ENCODE results near the gene CFB.
"Not testable (repeated sequence)": the region's sequence is repeated elsewhere in the genome, so short reads cannot be mapped to it uniquely, and the experiment has no call there.

CFB gene

DNA sequence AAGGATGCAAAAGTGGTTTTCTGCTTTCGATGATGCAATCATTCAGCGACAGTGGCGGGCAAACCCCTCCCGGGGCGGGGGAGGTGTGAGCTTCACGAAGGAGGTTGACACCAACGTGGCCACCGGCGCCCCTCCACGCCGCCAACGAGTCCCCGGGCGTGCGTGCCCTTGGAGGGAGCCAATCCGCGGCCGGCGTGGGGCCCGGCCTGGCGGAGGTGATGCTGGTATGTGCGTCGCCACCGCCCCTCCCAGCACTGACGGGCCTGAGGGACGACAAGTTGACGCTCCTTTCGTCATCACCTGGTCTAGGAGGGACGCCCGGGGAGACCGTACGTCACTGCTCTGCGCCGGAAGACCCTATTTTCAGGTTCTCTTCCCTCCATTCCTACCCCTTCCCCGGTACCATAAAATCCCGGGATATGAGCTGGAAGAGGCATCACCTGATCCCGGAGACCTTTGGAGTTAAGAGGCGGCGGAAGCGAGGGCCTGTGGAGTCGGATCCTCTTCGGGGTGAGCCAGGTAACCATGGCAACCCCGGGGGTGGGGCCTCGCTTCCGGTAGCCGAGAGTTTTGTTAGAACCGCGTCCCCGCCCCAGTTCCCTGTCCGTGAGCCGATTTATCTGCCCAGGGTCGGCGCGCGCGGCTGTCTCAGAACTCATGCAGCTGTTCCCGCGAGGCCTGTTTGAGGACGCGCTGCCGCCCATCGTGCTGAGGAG is 26.3 kb downstream of the CFB start, which contains the start of gene DXO:
TSS of gene DXO (minus strand) at position 146 of the 716 bp plus-strand sequence. CDS start 463 bp downstream, outside the sequence.
- peak; percentile 91 for DNase-seq

DNA sequence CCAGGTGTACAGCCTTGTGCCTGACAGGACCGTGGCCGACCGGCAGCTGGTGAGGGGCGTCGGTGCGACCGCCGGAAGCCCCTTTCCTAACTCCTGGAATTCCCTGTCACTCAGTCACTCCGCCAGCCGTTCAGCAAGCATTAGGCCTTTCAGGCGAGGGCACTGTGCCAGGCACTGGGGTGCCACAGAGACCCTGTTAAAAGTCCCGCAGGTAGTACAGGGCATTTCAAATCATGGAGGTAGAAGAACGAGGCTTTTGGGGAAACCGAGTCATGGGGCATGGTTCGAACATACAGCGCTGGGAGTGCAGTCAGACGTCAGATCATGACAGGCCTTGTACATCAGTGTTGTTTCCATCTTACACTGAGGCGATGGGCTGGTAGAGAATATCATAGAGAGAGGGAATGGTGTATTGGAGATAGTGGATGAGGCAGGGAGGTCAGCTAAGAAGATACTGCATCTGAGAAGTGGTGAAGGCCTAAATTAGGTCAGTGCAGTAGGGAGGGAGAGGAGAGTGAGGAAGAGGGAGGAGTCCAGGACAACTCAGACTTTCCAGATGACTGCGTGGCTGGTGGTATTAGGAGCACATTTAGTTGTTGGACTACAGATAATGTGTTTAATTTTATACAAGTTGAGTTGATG is 26.9 kb downstream of the CFB start:
- no peak for DNase-seq

DNA sequence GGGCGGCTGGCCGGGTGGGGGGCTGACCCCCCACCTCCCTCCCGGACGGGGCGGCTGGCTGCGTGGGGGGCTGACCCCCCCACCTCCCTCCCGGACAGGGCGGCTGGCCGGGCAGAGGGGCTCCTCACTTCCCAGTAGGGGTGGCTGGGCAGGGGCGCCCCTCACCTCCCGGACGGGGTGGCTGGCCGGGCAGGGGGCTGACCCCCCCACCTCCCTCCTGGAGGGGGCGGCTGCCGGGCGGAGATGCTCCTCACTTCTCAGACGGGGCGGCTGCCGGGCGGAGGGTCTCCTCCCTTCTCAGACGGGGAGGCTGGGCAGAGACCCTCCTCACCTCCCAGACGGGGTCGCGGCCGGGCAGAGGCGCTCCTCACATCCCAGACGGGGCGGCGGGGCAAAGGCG is 30.2 kb downstream of the CFB start:
- DNase-seq = not testable (repeated sequence)

DNA sequence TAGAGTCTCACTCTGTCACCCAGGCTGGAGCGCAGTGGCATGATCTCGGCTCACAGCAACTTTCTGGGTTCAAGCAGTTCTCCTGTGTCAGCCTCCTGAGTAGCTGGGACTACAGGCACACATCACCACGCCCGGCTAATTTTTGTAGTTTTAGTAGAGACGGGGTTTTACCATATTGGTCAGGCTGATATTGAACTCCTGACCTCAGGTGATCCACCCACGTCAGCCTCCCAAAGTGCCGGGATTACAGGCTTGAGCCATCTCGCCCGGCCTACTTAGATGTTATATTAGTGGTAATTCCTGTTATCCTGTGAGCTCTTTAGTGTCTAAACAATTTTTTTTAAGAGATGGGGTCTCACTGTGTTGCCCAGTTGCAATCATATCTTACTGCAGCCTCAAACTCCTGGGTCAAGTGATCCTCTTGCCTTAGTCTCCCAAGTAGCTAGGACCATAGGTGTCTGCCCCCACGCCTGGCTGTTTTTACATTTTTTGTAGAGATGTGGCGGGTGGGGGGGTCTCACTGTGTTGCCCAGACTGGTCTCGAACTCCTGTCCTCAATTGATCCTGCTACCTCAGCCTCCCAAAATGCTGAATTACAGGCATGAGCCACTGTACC is 32.0 kb downstream of the CFB start:
- no peak for DNase-seq

DNA sequence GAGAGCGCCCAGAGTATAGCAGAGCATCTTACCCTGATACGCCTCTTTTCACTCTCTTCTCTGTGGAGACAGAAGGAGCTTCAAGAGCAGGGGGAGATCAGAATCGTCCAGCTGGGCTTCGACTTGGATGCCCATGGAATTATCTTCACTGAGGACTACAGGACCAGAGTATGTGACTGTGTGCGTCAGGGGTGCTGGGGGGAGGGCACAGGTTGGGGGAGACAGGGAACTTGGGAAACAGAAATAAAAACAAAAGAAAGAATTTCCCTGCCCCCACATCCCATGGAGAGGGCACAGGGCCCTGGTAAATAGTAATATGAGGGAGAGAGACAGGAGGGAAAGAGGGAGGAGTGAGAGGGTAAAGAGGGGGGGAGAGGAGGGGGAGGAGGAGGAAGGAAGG is 32.9 kb downstream of the CFB start:
- no peak for DNase-seq

DNA sequence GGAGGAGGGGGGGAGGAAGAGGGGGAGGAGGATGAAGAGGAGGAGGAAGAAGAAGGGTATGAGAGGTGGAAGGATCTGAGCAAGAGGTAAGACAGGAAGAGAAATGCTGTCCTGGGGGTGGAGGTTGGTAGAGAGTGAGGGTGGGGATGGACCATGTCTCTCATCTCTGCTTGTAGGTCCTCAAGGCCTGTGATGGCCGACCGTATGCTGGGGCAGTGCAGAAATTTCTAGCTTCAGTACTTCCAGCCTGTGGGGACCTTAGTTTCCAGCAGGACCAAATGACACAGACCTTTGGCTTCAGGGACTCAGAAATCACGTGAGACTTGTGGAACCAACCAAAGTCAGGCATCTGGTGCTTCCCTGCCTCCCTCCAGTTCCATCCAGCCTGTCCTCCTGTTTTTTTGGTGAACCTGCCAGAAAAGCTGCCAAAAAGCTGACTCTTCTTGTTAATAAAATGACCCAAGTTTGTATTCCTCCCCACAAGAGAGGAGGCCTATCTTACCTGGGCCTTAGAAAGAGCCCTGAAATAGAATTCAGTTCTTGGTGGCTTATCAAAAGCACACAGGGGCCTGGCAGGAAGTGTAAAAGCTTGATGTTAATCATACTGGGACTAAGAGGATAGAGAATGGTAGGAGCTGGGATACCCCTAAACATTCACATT is 33.5 kb downstream of the CFB start:
- no peak for DNase-seq

DNA sequence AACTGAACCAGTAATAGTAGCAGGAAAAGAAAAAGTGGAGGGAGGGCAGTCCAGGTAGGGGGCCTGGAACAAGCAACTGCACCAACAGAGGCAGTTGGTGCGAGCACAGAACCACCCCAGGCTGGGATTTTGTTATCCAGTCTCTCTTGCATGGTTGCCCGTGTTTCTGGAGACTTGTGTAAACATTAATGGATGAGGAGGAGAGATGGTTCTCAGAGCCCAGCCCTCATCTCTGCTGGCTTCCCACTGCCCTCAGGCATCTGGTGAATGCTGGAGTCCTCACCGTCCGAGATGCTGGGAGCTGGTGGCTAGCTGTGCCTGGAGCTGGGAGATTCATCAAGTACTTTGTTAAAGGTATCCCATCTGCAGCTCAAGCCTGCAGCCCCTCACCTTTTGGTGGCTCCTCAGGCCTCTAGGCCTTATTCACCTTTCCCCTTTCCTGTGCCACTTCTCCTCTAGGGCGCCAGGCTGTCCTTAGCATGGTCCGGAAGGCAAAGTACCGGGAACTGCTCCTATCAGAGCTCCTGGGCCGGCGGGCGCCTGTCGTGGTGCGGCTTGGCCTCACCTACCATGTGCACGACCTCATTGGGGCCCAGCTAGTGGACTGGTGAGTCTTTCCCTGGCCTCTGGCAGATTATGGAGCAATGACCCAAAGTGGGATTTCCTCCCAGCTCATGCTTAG is 34.4 kb downstream of the CFB start:
- DNase-seq = not testable (repeated sequence)

DNA sequence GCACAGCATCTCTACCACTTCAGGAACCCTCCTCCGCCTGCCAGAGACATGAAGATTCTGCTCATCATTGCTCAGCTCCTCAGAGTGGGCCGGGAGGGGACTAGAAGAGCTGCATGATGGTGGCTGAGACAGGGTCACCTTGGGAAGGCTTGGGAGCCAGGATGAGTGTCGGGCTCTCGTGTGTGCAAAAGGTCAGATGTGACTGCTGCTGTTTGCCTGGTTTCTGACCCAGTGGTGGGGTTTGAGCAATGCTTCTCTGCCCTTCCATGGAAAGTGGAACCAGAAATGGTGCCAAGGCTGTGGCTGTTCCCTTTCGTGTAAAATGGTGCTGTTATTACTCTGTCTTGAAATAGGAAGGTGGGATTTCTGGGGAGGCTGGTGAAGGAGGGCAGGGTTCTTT is 35.1 kb downstream of the CFB start:
- DNase-seq = not testable (repeated sequence)

DNA sequence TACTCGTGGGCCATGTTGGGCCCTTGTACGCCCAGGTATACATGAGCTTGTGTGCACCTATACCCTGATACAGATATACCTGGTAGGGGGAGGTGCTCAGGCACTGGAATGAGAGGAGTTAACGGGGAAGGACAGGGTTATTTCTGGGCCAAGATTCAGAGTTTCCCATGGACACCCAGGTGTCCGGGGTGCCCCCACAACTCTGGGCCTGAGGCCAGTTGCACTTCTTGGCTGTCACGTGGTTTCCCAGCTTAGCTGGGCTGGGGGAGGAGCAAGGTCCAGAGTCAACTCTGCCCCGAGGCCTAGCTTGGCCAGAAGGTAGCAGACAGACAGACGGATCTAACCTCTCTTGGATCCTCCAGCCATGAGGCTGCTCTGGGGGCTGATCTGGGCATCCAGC is 35.8 kb downstream of the CFB start, which contains the start of gene C4A:
TSS of gene C4A (plus strand) at position 314 of the 400 bp plus-strand sequence. CDS start at position 365, 51 bp downstream.
- not testable (repeated sequence) for DNase-seq

DNA sequence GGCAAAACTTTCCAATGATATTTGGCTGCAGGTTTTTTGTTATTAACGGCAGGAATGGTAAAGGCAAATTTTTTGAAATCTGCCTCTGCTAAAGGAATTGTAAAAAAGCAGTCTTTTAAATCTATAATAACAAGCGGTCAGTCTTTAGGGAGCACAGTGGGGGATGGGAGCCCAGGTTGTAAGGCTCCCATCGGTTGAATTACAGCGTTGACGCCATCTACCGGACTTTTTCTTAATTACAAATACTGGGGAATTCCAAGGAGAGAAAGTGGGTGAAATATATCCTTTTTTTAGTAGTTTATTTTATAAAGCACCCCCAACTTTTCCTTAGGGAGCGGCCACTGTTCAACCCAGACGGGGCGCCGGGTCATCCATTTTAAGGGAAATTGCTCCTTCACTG is 43.5 kb downstream of the CFB start:
- DNase-seq = not testable (repeated sequence)

DNA sequence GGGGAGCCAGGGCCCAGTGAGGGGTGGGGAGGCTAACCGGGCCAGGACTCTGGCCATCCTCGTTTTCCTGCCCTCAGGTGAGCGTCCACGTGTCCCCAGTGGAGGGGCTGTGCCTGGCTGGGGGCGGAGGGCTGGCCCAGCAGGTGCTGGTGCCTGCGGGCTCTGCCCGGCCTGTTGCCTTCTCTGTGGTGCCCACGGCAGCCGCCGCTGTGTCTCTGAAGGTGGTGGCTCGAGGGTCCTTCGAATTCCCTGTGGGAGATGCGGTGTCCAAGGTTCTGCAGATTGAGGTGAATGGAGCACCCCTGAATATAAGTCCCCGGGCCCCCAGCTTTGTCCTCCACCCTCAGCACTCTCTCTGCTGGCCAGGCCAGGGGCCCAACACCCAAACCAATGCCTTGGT is 48.5 kb downstream of the CFB start:
- not testable (repeated sequence) for DNase-seq

DNA sequence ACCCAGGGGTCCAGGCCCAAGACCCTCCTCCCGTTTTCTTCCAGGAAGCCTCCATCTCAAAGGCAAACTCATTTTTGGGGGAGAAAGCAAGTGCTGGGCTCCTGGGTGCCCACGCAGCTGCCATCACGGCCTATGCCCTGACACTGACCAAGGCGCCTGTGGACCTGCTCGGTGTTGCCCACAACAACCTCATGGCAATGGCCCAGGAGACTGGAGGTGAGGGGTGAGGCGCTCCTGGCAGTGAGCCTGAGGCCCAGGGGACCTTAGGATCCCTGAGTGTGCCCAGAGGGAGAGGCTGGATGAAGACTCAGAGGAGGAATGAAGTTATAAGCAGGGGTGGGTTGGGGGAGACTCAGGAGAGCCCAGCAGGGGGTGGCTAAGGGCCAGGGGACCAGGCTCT is 50.5 kb downstream of the CFB start:
- not testable (repeated sequence) for DNase-seq
